Sigmoid colon (tissue), 7 donors: ENCODE results near the gene TOR2A. TPM values are rescaled to one million over a fixed set of nuclear protein-coding genes. Genes with fewer than 3 reads are reported as not detected.

Source experiments
- DNase-seq: peaks from one replicate; pipeline ENCODE4 v3.0.0-alpha.2; 2019
- H3K27ac ChIP-seq, 4 donors: fragments of 200-600 bp; sonication (generic); one replicate each; pipeline ENCODE4 v1.5.1; 2016 to 2019; ENCODE audit warnings: mild to moderate bottlenecking in 1 of 4
- H3K27me3 ChIP-seq, 3 donors: fragments of 200-600 bp; sonication (generic); one replicate each; pipeline ENCODE4 v1.5.1; 2019; ENCODE audit warnings: mild to moderate bottlenecking in 1 of 3
- H3K36me3 ChIP-seq, 4 donors: fragments of 200-600 bp; sonication (generic); one replicate each; pipeline ENCODE4 v1.5.1; 2016 to 2019
- H3K4me1 ChIP-seq, 4 donors: fragments of 200-600 bp; sonication (generic); one replicate each; pipeline ENCODE4 v1.5.1; 2017 to 2019
- H3K4me3 ChIP-seq, 4 donors: fragments of 200-600 bp; sonication (generic); one replicate each; pipeline ENCODE4 v1.5.1; 2017 to 2019; ENCODE audit warnings: mild to moderate bottlenecking in 2 of 4, moderate library complexity in 1 of 4
- H3K9me3 ChIP-seq, 4 donors: fragments of 200-600 bp in 3 of 4; sonication (generic) in 3 of 4; one replicate each; pipeline versions ENCODE4 v1.5.1 to v1.6.1; 2013 to 2019
- CTCF ChIP-seq, 4 experiments: fragments of 450-650 bp in 3 of 4; fragments of 200-600 bp in 1 of 4; IDR thresholded peaks; one replicate each; pipeline ENCODE4 v1.5.1; 2016 to 2019; ENCODE audit warnings: antibody characterized with exemption in 4 of 4, mild to moderate bottlenecking in 3 of 4, moderate library complexity in 2 of 4
- EP300 ChIP-seq, 4 donors: sonication (generic); formaldehyde crosslinking; IDR thresholded peaks; one replicate each; pipeline ENCODE4 v1.6.1; 2017; ENCODE audit warnings: antibody characterized with exemption in 4 of 4
- POLR2A ChIP-seq, 2 donors: fragments of 450-650 bp; IDR thresholded peaks; one replicate each; pipeline ENCODE4 v1.6.1; 2016; ENCODE audit warnings: antibody characterized with exemption in 2 of 2, mild to moderate bottlenecking in 2 of 2, moderate library complexity in 2 of 2
- POLR2AphosphoS5 ChIP-seq, 4 donors: sonication (generic); formaldehyde crosslinking; IDR thresholded peaks; one replicate each; pipeline ENCODE4 v1.6.1; 2017; ENCODE audit warnings: antibody characterized with exemption in 4 of 4
- WGBS, 2 donors: extraction: QIAGEN DNeasy Blood & Tissue Kit; methylation state at CpG; one replicate each; pipeline ENCODE4 v1.1.7; 2013; 5-methylcytosine and 5-hydroxymethylcytosine counted together
- intact Hi-C: fragments of 100-400 bp; cut with DNase I; formaldehyde crosslinking; loops from one replicate; pipeline ENCODE4 v1.15.1; 2023
- polyA plus RNA-seq, 3 donors: library from polyadenylated mRNA; stranded (reverse); fragments of 200-250 nt; gene quantifications; one replicate each; pipeline ENCODE4 v1.2.3, GENCODE V29; 2013
- total RNA-seq, 4 donors: library from RNA; depleted of rRNA; stranded (reverse); fragments of >200 nt; gene quantifications; one replicate each; pipeline ENCODE4 v1.1.0, GENCODE V29; 2016
- donor health status: healthy with polysubstance abuse.
- donor health status: Bipolar disorder and iron deficiency.
- donor health status: healthy.

Gene TOR2A
- total and polyA plus RNA-seq, 7 donors, result 6.1 to 26.4 (median 10.4) TPM

DNA sequence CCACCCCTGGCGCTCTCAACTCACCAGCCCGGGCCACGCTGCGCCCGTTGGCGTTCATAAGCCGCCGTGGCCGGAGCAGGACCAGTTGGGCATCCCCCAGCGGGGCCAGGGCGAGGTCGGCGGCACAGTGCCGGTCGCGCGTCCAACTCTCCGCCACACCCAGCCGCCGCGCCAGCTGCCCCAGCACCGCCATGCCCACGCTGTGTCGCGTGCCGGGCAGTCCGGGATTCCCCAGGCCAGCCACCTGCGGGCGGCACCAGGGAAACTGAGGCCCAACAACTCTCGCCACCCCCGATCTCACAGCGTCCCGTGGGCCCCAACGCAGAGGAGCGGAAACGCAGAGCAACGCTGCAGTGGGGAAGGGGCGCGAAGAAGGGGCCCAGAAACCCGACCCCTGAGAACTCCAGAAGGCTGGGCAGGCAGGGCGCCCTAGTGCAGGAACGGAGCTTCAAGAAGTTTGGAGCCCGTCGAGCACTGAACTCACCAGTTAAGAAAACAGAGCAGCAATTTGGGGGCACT, 20.1 kb downstream of the TOR2A start:
- TF ChIP-seq EP300 (IDR thresholded peaks at IDR 0.05) (no peak), POLR2A (IDR thresholded peaks at IDR 0.05) (no peak), POLR2AphosphoS5 (IDR thresholded peaks at IDR 0.05) (no peak), CTCF (IDR thresholded peaks at IDR 0.05) (no peak)
- peak overlapping the region; percentile 62 to 77 (median 72) for H3K4me3 ChIP-seq
- intact Hi-C loops, result loop anchor here (5.0 kb wide), 2 partner anchors 103 to 128 kb away; partner anchors contain the start of gene STXBP1
- H3K9me3 ChIP-seq, result no peaks in the 10 kb centered on the region
- no peak for DNase-seq
- peaks cover 0 to 23% (median 20%) of the 10 kb centered on the region in 4 donors for H3K4me1 ChIP-seq
- no peaks in the 10 kb centered on the region for H3K27me3 ChIP-seq
- 1% methylated on average over 44 of the region's 44 CpGs for WGBS, 2 donors
- H3K27ac ChIP-seq, result peak overlapping the region; percentile 81 to 90 (median 84)
- no peaks in the 10 kb centered on the region for H3K36me3 ChIP-seq

- TF ChIP-seq EP300 (IDR thresholded peaks at IDR 0.05), result no peak
- no peak for TF ChIP-seq CTCF (IDR thresholded peaks at IDR 0.05)
- TF ChIP-seq POLR2A (IDR thresholded peaks at IDR 0.05), result no peak
- no peak for TF ChIP-seq POLR2AphosphoS5 (IDR thresholded peaks at IDR 0.05)
- no peak for DNase-seq
- no peaks in the 10 kb centered on the region for H3K36me3 ChIP-seq
- H3K4me3 ChIP-seq, result peak overlapping the region in 3 of 4 donors; percentile 68 to 77 (median 75)
- H3K27ac ChIP-seq, result no peak overlapping the region
- WGBS, 2 donors, result 77 to 82% methylated on average over 19 of the region's 19 CpGs
- intact Hi-C loops, result no loop called here
- H3K27me3 ChIP-seq, result no peaks in the 10 kb centered on the region
- no peaks in the 10 kb centered on the region for H3K9me3 ChIP-seq
- H3K4me1 ChIP-seq, result peaks cover 0 to 23% (median 20%) of the 10 kb centered on the region in 4 donors
Observed at GRCh38 chr9:127714020-127714750, 20.9 kb downstream of the TOR2A start.

GRCh38 chr9:127712867-127713266, 22.2 kb downstream of the TOR2A start:
- intact Hi-C loops, result no loop called here
- Histone ChIP-seq H3K4me3 (no peak overlapping the region), H3K27me3 (no peaks in the 10 kb centered on the region), H3K4me1 (peaks cover 0 to 23% (median 20%) of the 10 kb centered on the region in 4 donors), H3K27ac (no peak overlapping the region), H3K36me3 (no peaks in the 10 kb centered on the region), H3K9me3 (no peaks in the 10 kb centered on the region)
- no peak for DNase-seq
- 93 to 96% methylated on average over 10 of the region's 10 CpGs for WGBS, 2 donors
- TF ChIP-seq EP300 (IDR thresholded peaks at IDR 0.05) (no peak), CTCF (IDR thresholded peaks at IDR 0.05) (no peak), POLR2AphosphoS5 (IDR thresholded peaks at IDR 0.05) (no peak), POLR2A (IDR thresholded peaks at IDR 0.05) (no peak)

- intact Hi-C loops, result no loop called here
- no peak for DNase-seq
- 92 to 93% methylated on average over 11 of the region's 11 CpGs for WGBS, 2 donors
- H3K4me1 ChIP-seq, result peaks cover 0 to 23% (median 20%) of the 10 kb centered on the region in 4 donors
- no peak overlapping the region for H3K27ac ChIP-seq
- no peaks in the 10 kb centered on the region for H3K9me3 ChIP-seq
- no peaks in the 10 kb centered on the region for H3K36me3 ChIP-seq
- H3K4me3 ChIP-seq, result no peak overlapping the region
- H3K27me3 ChIP-seq, result no peaks in the 10 kb centered on the region
- no peak for TF ChIP-seq POLR2A (IDR thresholded peaks at IDR 0.05)
- no peak for TF ChIP-seq POLR2AphosphoS5 (IDR thresholded peaks at IDR 0.05)
- no peak for TF ChIP-seq EP300 (IDR thresholded peaks at IDR 0.05)
- TF ChIP-seq CTCF (IDR thresholded peaks at IDR 0.05), result no peak
Observed at GRCh38 chr9:127712371-127712770, 22.7 kb downstream of the TOR2A start.
